Duodenal mucosa (tissue), 2 donors: ENCODE measurements around the gene NMB.
"Not testable (repeated sequence)": the region's sequence is repeated elsewhere in the genome, so short reads cannot be mapped to it uniquely, and the experiment has no call there.

ENCODE experiments used
- H3K27ac ChIP-seq: one replicate; pipeline ENCODE4 v1.7.0; 2013; ENCODE audit warnings: low read depth, low read length
- H3K27me3 ChIP-seq, 2 donors: one replicate each; pipeline ENCODE4 v1.7.0; 2013; ENCODE audit warnings: low read length in 2 of 2, control low read depth in 1 of 2; ENCODE audit not compliant: insufficient read depth in 2 of 2, control insufficient read depth in 1 of 2
- H3K36me3 ChIP-seq, 2 donors: one replicate each; pipeline ENCODE4 v1.7.0; 2013; ENCODE audit warnings: low read length in 2 of 2, control low read depth in 1 of 2; ENCODE audit not compliant: insufficient read depth in 2 of 2, control insufficient read depth in 1 of 2
- H3K4me1 ChIP-seq, 2 donors: one replicate each; pipeline ENCODE4 v1.7.0; 2013; ENCODE audit warnings: low read length in 2 of 2, control low read depth in 1 of 2; ENCODE audit not compliant: insufficient read depth in 2 of 2, control insufficient read depth in 1 of 2
- H3K4me3 ChIP-seq, 2 donors: one replicate each; pipeline ENCODE4 v1.7.0; 2013; ENCODE audit warnings: low read length in 2 of 2, low read depth in 1 of 2
- H3K9ac ChIP-seq, 2 donors: one replicate each; pipeline ENCODE4 v1.7.0; 2013; ENCODE audit warnings: low read length in 2 of 2, low read depth in 1 of 2
- H3K9me3 ChIP-seq, 2 donors: one replicate each; pipeline ENCODE4 v1.7.0; 2013; ENCODE audit warnings: low read length in 2 of 2, control low read depth in 1 of 2; ENCODE audit not compliant: control insufficient read depth in 1 of 2

NMB gene

GRCh38 chr15:84658080-84658787, at the start of gene NMB:
Gene NMB, minus strand, starts transcription at chr15:84658199. Its CDS starts 47 bp downstream, at chr15:84658152.
- Histone ChIP-seq H3K4me3 (peak within 1 kb of the TSS; percentile 59 to 71), H3K27ac (peak within 1 kb of the TSS; percentile 49), H3K9ac (peak within 1 kb of the TSS; percentile 48 to 61)

GRCh38 chr15:84703808-84704207, 45.8 kb upstream of the NMB start:
- H3K9me3 ChIP-seq: no peaks in the 10 kb centered on the region
- no peak overlapping the region for H3K27ac ChIP-seq
- H3K4me3 ChIP-seq: no peak overlapping the region
- peaks cover 4 to 10% of the 10 kb centered on the region in 2 donors for H3K4me1 ChIP-seq
- peaks cover 0 to 7% of the 10 kb centered on the region in 2 donors for H3K36me3 ChIP-seq
- no peaks in the 10 kb centered on the region for H3K27me3 ChIP-seq
- no peak overlapping the region for H3K9ac ChIP-seq

More at GRCh38 chr15:84658080-84658787, at the start of gene NMB:
- H3K9me3 ChIP-seq: no peaks in the 10 kb centered on the region
- peaks cover 17 to 27% of the 10 kb centered on the region in 2 donors for H3K4me1 ChIP-seq
- H3K36me3 ChIP-seq: no peaks in the 10 kb centered on the region
- H3K27me3 ChIP-seq: no peaks in the 10 kb centered on the region

- Histone ChIP-seq H3K36me3 (peaks cover 0 to 7% of the 10 kb centered on the region in 2 donors), H3K27me3 (no peaks in the 10 kb centered on the region), H3K4me1 (peaks cover 4 to 10% of the 10 kb centered on the region in 2 donors), H3K4me3 (no peak overlapping the region), H3K27ac (no peak overlapping the region), H3K9ac (no peak overlapping the region), H3K9me3 (no peaks in the 10 kb centered on the region)
Measured at GRCh38 chr15:84702961-84703482, 45.0 kb upstream of the NMB start.

- peaks cover 4 to 15% of the 10 kb centered on the region in 2 donors for H3K4me1 ChIP-seq
- H3K27me3 ChIP-seq: no peaks in the 10 kb centered on the region
- H3K9me3 ChIP-seq: no peaks in the 10 kb centered on the region
- no peak overlapping the region for H3K9ac ChIP-seq
- no peak overlapping the region for H3K4me3 ChIP-seq
- H3K36me3 ChIP-seq: peaks cover 0 to 5% of the 10 kb centered on the region in 2 donors
- H3K27ac ChIP-seq: no peak overlapping the region
Measured at GRCh38 chr15:84699538-84700191, 41.7 kb upstream of the NMB start.

GRCh38 chr15:84697236-84697990, 39.4 kb upstream of the NMB start:
- Histone ChIP-seq H3K36me3 (no peaks in the 10 kb centered on the region), H3K9ac (no peak overlapping the region), H3K4me3 (no peak overlapping the region), H3K27me3 (no peaks in the 10 kb centered on the region), H3K9me3 (no peaks in the 10 kb centered on the region), H3K4me1 (peaks cover 0 to 6% of the 10 kb centered on the region in 2 donors), H3K27ac (no peak overlapping the region)

- H3K4me3 ChIP-seq: no peak overlapping the region
- H3K27me3 ChIP-seq: no peaks in the 10 kb centered on the region
- H3K36me3 ChIP-seq: no peaks in the 10 kb centered on the region
- H3K9ac ChIP-seq: no peak overlapping the region
- H3K4me1 ChIP-seq: peaks cover 0 to 6% of the 10 kb centered on the region in 2 donors
- H3K9me3 ChIP-seq: no peaks in the 10 kb centered on the region
- H3K27ac ChIP-seq: no peak overlapping the region
Measured at GRCh38 chr15:84696757-84697156, 38.8 kb upstream of the NMB start.

- no peaks in the 10 kb centered on the region for H3K4me1 ChIP-seq
- no peaks in the 10 kb centered on the region for H3K9me3 ChIP-seq
- no peak overlapping the region for H3K9ac ChIP-seq
- no peaks in the 10 kb centered on the region for H3K27me3 ChIP-seq
- no peak overlapping the region for H3K27ac ChIP-seq
- peaks cover 0 to 26% of the 10 kb centered on the region in 2 donors for H3K36me3 ChIP-seq
- no peak overlapping the region for H3K4me3 ChIP-seq
Measured at GRCh38 chr15:84690342-84690741, 32.3 kb upstream of the NMB start.

GRCh38 chr15:84689858-84690257, 31.9 kb upstream of the NMB start:
- Histone ChIP-seq H3K27me3 (no peaks in the 10 kb centered on the region), H3K27ac (no peak overlapping the region), H3K4me1 (no peaks in the 10 kb centered on the region), H3K36me3 (peaks cover 0 to 26% of the 10 kb centered on the region in 2 donors), H3K9me3 (no peaks in the 10 kb centered on the region), H3K9ac (no peak overlapping the region), H3K4me3 (no peak overlapping the region)

GRCh38 chr15:84686446-84686845, 28.4 kb upstream of the NMB start:
- not testable (repeated sequence) for H3K9ac ChIP-seq, H3K27ac ChIP-seq, H3K4me3 ChIP-seq, H3K27me3 ChIP-seq, H3K4me1 ChIP-seq, H3K9me3 ChIP-seq
- H3K36me3 ChIP-seq: peaks cover 0 to 35% of the 10 kb centered on the region in 2 donors

- H3K4me1 ChIP-seq: no peaks in the 10 kb centered on the region
- H3K27me3 ChIP-seq: no peaks in the 10 kb centered on the region
- H3K9me3 ChIP-seq: no peaks in the 10 kb centered on the region
- no peak overlapping the region for H3K27ac ChIP-seq
- H3K9ac ChIP-seq: no peak overlapping the region
- H3K36me3 ChIP-seq: peaks cover 0 to 28% of the 10 kb centered on the region in 2 donors
- H3K4me3 ChIP-seq: no peak overlapping the region
Measured at GRCh38 chr15:84685304-84685703, 27.3 kb upstream of the NMB start.
